Measurements from ENCODE around the gene NFAM1. TPM values are rescaled to one million over a fixed set of nuclear protein-coding genes. Genes with fewer than 3 reads are reported as not detected.

Gene NFAM1
- total RNA-seq, 1 donor from 2014 or later, result 1.2 TPM

DNA sequence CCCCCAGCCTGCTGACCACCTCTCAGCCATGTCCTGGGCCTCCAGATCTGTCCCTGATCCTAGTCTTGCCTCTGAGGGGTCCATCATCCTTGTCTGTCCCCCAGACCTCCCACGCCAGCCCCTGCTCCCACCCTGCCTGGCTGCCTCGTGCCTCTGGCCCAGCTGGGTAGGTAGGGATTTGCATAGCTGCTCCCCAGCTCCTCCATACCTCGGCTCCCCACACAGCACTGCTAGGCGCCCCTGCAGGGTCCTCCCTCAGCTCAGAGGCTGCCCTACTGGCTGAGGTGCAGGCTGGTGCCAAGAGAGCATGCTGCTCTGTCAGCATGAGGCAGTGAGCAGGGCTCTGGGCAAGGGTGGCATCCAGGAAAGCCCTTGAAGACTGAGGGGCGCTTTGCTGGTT is 47.7 kb downstream of the NFAM1 start:
- DNase-seq (ENCODE audit: low spot score), result no peak

DNA sequence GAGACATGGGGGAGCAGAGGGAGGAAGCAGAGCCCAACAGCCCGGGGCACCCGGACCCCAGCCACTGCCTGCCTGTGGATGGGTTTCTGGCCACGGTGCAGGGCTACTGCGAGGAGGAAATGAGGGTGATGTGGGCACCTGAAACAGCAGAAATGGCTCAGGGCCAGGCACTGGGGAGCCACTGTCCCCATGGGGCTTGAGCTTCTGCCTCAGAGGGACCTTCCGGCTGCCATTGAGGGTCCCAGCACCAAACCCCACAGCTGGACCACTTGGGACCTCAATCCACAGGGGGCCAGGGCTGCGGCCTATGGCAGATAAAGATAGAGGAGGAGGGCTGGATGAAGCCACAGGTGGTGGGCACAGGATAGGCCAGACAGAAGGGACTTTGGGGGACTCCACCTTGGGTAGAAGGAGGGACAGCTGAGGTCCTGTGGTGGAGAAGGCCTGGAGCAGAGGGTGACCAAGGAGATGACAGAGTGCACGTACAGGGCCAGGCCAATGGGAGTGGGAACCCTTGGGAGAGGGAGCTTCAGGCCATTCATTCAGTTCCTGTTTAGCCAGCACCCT is 48.3 kb downstream of the NFAM1 start:
- DNase-seq (ENCODE audit: low spot score), result no peak

DNA sequence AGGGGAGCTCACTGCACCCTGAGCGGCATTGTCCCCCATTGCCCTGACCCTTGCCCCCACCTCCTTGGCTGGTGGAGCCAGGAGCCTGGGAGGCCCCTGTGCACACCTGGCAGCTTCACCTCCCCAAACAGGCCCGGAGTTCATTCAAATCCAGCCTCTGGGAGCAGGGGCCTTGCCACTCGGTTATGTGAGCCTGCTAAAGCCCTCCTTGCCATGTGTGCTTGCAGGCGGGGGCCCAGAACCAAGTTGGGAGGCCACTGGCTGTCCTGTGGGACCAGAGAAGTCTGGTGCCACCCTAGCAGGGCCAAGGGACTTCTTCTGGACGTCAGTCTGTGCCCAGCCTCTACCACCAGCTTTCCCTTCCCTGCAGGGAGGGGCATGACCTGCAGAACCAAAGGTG is 48.9 kb downstream of the NFAM1 start:
- no peak for DNase-seq (ENCODE audit: low spot score)

GRCh38 chr22:42380769-42381551 is 51.2 kb downstream of the NFAM1 start:
- peak; percentile 31 for DNase-seq (ENCODE audit: low spot score)

DNA sequence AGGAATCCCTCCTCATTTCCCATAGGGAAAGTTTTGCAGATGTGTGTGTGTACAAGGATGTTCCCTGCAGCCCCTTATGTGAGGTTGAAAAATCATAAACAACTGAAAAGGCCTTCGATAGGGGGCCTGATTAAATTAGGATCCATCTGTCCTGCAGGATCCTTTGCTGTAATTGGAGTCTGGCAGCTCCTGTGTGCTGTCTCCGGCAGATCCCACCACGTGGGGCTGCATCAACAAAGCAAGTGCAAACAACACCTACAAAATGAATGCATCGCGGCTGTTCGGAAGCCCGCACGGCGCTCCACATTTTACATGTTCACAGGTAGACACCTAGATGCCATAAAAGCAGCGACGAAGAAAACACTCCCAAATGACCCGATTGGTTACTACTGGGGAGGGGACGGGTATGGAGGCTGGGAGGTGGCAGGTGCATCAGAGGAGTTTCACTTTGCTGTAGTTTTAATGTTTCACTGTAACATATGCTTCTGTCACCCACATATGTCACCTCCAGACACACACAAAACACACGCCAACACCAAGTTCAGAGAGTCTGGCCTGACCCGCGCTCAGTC is 52.2 kb downstream of the NFAM1 start:
- no peak for DNase-seq (ENCODE audit: low spot score)

DNA sequence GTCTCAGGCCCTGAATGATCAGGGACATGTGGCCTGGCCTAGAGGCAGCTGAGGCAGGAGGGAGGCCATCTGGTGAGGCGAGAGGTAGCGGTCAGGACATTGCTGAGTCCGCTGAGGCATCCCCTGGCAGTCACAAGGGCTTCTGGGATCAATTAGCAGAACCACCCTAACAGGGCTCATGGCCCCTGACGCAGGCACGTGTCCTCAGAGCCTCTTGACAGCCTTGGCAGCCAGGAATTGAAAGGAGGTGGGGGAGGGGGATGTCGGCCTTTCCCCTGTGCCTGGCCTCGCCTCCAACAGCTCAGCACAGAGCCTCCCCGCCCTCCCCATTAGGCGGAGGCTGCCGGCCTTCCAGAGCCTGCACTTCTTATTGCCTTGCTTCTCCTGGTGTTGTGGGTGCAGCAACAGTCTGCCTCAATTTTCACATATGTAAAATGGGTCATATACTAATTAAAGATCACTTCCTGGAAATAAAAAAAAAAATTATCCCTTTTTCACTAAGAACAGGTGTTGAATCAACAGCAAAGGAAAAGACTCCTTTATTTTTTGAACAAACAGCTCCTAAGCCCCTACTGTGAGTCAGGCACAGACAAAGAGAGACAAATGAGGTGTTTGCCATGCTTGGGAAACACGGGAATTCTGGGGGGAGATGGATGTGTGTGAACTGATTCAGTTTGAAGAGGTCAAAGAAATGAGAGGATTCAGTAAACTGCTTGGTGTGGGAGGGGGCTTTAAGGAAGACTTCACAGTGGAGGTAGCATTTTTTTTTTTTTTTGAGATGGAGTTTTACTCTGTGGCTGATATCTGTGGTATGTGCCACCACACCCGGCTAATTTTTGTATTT is 55.3 kb downstream of the NFAM1 start:
- peak; percentile 86 for DNase-seq (ENCODE audit: low spot score)

- no peak for DNase-seq (ENCODE audit: low spot score)
Measured at GRCh38 chr22:42375982-42376381, 56.2 kb downstream of the NFAM1 start.

- DNase-seq (ENCODE audit: low spot score), result no peak
Measured at GRCh38 chr22:42372976-42373375, 59.2 kb downstream of the NFAM1 start.

DNA sequence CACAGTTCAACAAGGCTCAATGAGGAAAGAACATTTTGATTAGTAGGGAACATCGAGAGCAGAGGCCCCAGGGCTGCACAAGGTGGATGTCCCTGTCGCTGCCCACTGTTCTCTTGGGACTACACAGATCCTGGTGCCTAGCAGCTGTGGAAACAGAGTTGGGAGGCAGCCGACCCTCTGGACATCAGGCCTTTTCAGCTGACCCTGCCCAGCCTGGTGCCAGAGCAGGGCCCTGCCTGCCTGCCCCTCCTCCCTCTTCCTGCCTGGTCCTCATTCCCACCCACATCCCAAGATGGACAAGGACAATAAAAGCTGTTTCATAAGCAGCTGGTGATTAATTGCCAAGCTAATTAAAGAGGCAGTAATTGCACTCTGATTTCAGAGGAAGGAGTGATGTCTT is 60.7 kb downstream of the NFAM1 start:
- DNase-seq (ENCODE audit: low spot score), result no peak

DNA sequence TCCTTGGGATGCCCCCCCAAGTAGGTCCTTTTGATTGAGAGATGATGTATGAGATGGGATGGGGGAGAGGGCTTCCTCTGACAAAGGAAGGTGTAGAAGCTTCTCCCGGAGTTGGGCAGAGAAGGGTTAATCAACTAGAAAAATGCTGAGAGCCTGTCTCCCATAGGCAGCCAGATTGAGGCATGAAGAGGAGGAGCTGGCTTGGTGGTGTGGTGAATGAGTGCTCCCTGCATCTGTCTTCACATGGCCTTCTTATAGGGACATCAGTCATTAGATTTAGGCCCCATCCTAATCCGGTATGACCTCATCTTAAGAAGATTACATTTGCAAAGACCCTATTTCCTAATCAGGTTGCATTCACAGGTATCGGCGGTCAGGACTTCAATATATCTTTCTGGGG is 61.1 kb downstream of the NFAM1 start:
- DNase-seq (ENCODE audit: low spot score), result no peak

DNA sequence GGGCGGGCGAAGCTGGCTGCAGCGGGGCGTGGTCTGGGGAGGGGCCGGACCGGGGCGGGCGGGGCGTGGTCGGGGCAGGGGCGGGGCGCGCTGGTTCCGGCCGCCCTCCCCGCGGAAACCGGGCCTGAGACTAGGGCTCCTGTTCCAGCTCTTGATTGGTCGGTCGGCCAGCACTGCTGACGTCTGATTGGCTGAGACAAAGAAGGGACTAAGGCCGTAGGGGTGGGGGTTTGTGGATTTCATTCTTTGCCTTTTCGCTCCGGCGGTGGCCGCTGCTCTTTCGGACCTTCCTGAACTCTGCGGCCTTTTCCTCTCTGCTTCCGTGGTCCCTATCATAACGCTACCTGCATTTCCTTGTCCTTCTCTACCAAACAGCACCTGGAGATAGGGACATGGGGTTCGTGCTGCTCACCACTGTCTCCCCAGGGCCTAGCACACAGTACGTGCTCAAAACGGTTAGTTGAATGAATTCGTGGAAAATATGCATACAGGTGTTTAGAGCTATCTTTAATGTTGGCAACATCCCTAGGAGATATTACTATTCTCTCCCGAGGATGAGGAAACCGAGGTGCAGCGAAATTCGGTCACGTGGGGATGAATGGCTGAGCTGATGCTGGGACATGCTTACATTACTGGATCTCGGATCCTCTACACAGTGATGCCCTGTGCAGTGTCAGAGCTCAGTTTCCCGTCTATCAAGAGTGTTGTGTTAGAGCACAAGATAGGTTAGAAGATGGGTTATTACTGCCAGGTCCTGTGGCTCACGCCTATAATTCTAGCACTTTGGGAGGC is 62.8 kb downstream of the NFAM1 start:
- peak; percentile 96 for DNase-seq (ENCODE audit: low spot score)

- DNase-seq (ENCODE audit: low spot score), result no peak
Measured at GRCh38 chr22:42368379-42369249, 63.6 kb downstream of the NFAM1 start.

DNA sequence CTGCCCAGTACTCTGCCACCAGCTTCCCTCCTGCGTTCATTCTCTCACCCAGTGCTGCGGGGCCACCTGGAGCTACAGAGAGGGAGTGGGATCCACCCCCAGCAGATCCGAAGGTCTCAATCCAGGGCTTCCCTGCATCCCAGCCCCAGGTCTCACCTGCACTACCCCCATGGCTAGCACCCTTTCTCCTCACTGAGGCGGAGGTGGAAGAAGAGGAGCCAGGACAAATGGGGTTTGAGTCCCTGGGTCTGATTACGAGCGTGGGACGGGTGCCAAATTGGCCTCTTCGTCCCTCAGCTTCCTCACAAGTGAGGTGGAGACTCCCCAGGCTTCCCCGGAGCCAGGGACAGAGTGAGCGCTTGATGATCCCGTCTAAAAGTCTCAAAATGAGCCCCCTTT is 64.2 kb downstream of the NFAM1 start:
- DNase-seq (ENCODE audit: low spot score), result no peak

GRCh38 chr22:42366806-42367581 is 65.2 kb downstream of the NFAM1 start:
- no peak for DNase-seq (ENCODE audit: low spot score)

DNA sequence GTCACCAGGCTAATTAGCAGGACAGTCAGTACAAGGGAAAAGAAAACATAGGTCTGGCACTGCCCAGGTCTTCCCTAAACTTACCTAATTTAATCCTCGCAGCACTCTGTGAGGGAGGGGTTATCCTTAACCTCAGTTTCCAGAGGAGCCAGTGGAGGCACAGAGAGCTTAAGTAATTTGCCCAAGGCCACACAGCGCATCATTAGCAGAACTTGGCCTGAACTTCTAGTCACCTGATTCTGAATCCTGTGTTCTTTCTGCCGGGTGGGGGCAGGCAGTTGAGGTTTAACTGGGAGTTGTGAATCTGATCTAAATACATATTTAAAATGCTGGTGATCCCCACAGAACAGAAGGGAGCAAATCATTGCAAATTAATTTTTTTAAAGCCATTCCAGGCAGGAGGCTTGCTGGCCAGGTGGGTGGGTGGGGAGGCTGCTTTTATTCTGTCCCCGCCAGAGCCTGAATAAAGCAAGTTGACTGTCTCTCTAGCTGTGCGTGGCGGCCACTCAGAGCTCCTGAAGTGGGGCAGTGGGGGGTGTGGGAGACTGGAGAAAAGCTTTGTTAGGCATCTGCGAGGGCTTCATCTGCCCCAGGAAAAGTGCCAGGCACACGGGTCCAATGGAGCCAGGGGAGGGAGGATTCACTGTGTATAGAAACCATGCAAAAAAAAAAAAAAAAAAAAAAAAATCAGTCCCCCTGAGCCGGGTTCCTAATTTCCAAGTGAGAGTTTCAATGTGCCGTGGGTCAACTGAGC is 66.1 kb downstream of the NFAM1 start:
- no peak for DNase-seq (ENCODE audit: low spot score)

- peak; percentile 83 for DNase-seq (ENCODE audit: low spot score)
Measured at GRCh38 chr22:42365111-42365865, 66.9 kb downstream of the NFAM1 start.

GRCh38 chr22:42364604-42365110 is 67.5 kb downstream of the NFAM1 start:
- DNase-seq (ENCODE audit: low spot score), result peak; percentile 70

DNA sequence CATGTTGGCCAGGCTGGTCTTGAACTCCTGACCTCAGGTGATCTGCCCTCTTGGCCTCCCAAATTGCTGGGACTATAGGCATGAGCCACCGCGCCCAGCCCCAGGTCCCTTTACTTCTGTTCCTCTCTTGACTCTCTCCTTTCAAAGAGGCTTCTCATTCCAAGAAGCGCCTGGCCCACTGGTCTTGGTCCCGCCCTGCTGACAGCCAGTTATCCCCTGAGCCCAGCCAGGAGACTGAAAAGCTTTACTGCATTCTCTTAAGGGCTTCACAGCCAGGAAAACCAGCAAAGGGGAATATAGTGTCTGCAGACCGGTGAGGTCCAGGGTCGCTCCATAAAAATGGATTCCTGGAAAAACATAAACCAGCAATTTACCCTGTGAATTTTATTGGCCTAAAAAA is 68.3 kb downstream of the NFAM1 start:
- DNase-seq (ENCODE audit: low spot score), result peak; percentile 79
